Stimulated activated CD8-positive, alpha-beta memory T cell treated with anti-CD3 and anti-CD28 coated beads, Interleukin-15, amount 100 ng/mL, for 4 hours (primary cell): ENCODE data around the gene FBN3.
A peak's percentile ranks its signal among the peaks of the same experiment; 100 is the strongest.
"Not testable (repeated sequence)": the region's sequence is repeated elsewhere in the genome, so short reads cannot be mapped to it uniquely, and the experiment has no call there.

ENCODE experiments used
- DNase-seq, 2 donors: peaks; one replicate each; pipeline ENCODE4 v3.0.0-alpha.2; 2020; ENCODE audit warnings: low read depth in 2 of 2

The FBN3 gene

GRCh38 chr19:8149261-8150094 lies at the start of gene FBN3:
FBN3 (minus strand) TSS chr19:8149592; CDS start chr19:8147480, 2,112 bp downstream.
- no peak for DNase-seq

- DNase-seq: no peak
Measured at GRCh38 chr19:8196271-8196927, 47.0 kb upstream of the FBN3 start.

- DNase-seq: no peak
Measured at GRCh38 chr19:8194528-8195267, 45.3 kb upstream of the FBN3 start.

DNA sequence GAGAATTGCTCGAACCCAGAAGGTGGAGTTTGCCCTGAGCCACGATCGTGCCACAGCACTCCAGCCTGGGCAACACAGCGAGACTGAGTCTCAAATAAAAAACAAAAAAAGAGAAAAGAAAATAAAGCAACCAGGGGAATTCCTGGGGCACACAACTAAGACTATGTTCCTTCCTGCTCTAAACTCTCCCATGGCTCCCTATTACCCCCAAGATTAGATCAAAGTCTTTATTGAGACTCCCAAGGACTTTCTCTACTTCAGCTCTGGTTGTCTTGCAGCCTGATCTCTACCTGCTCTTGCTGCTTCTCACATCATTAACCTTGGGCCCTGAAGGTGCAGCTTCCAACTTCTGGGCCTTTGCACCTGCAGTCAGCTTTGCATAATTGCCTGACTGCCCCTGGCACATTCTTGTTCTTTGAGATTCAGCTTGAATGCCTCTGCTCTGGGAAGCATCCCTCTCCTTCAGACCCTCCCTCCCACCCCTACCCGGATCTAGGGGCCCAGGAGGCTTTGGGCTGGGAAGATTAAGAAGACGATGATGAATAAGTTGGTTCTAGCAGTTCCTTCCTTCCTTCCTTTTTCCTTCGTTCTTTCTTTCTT lies 42.9 kb upstream of the FBN3 start:
- DNase-seq: no peak

- no peak for DNase-seq
Measured at GRCh38 chr19:8185343-8186068, 36.1 kb upstream of the FBN3 start.

- no peak for DNase-seq
Measured at GRCh38 chr19:8184274-8184673, 34.9 kb upstream of the FBN3 start.

DNA sequence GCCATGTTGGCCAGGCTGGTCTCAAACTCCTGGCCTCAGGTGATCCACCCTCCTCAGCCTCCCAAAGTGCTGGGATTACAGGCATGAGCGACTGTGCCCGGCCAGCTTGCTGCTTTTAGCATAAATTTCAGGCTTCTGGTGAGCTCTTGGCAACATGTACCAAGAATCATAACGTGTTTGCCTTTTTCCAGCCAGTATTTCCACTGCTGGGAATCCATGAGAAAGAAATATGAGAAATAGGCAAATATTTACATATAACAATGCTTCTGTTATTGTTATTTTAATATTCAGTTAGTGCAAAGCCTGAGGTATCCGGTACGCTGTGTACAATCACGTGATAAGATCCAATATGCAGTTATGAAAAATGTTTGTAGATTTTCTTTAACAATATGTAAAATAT lies 30.6 kb upstream of the FBN3 start:
- DNase-seq: no peak

- DNase-seq: no peak
Measured at GRCh38 chr19:8174706-8175105, 25.3 kb upstream of the FBN3 start.

DNA sequence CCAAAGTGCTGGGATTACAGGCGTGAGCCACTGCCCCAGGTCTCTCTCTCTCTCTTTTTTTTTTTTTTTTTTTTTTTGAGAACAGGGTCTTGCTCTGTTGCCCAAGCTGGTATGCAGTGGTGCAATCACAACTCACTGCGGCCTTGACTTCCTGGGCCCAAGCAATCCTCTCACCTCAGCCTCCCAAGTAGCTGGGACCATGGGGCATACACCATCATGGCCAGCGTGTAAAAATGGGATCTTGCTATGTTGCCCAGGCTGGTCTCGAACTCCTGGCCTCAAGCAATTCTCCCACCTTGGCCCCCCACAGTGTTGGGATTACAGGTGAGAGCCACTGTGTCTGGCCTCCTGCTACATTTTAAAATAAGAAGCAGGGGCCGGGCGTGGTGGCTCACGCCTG lies 19.1 kb upstream of the FBN3 start:
- no peak for DNase-seq

DNA sequence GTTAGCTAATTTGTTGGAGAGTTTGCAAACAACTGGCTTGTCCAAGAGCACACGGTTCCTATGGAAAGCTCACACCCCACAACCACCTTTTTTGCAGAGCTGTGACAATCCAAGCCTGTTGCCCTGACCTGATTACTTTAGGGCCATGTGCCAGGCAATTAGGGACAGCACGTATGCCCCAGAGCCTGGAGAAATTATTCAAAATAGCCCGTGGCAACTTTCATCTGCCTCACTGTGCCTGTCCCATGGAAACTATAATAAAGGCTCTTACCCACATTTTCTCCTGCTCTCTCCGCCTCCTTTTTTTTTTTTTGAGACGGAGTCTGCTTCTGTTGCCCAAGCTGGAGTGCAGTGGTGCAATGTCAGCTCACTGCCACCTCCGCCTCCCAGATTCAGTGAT lies 18.6 kb upstream of the FBN3 start:
- no peak for DNase-seq

DNA sequence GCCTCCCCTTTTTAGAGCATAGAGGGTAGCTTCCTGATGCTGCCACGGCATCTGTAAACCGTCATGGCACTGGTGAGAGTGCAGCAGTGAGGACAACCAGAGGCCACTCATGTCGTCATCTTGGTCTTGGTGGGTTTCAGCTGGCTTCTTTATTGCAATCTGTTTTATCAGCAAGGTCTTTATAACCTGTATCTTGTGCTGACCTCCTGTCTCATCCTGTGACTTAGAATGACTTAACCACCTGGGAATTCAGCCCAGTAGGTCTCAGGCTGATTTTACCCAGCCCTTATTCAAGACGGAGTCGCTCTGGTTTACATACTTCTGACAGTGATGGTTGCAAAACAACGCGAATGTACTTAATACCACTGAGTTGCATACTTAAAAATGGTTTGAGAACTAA lies 14.4 kb upstream of the FBN3 start:
- no peak for DNase-seq

DNA sequence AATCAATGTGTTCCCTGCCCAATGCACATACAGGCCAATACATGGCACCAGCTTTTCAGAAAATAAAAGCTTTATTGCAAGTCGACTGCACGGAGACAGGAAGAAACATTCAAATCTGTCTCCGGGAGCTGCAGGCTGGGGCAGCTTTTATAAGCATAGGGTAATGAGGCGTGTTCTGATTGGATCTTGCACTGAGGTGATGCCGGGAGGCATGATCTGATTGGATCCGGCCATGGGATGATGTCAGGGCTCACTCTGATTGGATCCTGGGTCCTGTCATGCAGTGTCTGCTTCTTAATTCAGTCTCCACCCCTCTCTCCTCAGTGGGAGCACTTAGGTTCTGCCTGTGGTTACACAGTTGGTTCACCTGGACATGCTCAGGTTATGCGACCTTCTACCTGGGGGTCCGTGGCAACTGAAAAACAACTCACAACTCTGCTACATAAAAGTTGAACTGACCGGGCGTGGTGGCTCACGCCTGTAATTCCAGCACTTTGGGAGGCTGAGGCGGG lies 11.8 kb upstream of the FBN3 start:
- no peak for DNase-seq

DNA sequence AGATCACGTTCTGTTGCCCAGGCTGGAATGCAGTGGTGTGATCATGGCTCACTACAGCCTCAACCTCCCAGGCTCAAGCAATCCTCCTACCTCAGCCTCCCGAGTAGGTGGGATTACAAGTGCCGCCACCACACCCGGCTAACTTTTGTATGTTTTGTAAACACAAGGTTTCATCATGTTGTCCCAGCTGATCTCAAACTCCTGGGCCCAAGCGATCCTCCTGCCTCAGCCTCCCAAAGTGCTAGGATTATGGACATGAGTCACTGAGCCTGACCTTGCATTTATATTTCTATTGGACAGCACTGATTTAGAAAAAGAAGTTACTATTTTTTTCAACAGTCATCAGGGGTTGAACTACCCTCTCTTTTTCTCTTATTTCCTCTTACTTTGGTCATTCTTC lies 9.9 kb upstream of the FBN3 start:
- not testable (repeated sequence) for DNase-seq

- peak in 1 of 2 donors; percentile 24 for DNase-seq
Measured at GRCh38 chr19:8158411-8159074, 9.2 kb upstream of the FBN3 start.

- no peak for DNase-seq
Measured at GRCh38 chr19:8155318-8155717, 5.9 kb upstream of the FBN3 start.

GRCh38 chr19:8154014-8154413 lies 4.6 kb upstream of the FBN3 start:
- not testable (repeated sequence) for DNase-seq

GRCh38 chr19:8151767-8152035 lies 2.3 kb upstream of the FBN3 start:
- DNase-seq: no peak

- no peak for DNase-seq
Measured at GRCh38 chr19:8150998-8151766, 1.8 kb upstream of the FBN3 start.

DNA sequence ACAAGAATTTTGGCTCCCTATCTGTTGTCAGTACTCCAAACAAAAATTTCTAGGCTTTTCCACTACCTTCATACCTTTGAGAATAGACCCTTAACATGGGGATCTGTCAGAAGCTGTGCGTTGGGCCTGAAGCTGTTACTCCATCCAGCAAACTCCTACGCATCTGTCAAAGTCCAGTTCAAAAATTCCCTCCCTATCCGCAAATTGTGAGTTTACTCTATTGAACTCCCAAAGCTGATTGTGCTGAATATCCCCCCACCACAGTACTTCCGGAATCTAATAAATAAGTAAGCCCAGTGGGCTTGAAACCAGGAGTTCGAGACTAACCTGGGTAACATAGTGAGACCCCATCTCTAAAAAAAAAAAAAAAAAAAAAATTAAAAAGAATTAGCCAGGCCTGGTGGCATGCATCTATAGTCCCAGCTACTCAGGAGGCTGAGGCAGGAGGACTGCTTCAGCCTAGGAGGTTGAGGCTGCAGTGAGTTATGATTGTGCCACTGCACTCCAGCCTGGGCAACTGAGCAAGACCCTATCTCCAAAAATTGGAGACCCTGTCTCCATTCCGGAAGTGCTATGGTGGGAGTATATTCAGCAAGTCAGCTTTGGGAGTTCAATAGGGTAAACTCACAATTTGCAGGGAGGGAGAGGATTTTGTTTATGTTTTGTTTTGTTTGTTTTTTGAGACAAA lies 930 bp upstream of the FBN3 start:
- DNase-seq: no peak
